AG10803 (cell line): ENCODE results near the gene EHD4.

Experiments used
- DNase-seq: peaks from one replicate; pipeline ENCODE4 v3.0.0; 2010; ENCODE audit warnings: low read depth
- H3K4me3 ChIP-seq: 2 replicates; pipeline ENCODE4 v1.5.1; 2011; ENCODE audit warnings: mild to moderate bottlenecking, low read length, control low read depth
- CTCF ChIP-seq: conservative IDR thresholded peaks from 2 replicates; pipeline ENCODE4 v1.5.1; 2011; ENCODE audit warnings: mild to moderate bottlenecking, low read length, control low read depth, inconsistent platforms

The EHD4 gene

GRCh38 chr15:41995476-41995855, 23.1 kb upstream of the EHD4 start:
- no peak for DNase-seq
- TF ChIP-seq CTCF, result no peak
- H3K4me3 ChIP-seq, result no peak overlapping the region

GRCh38 chr15:41994772-41995475, 22.6 kb upstream of the EHD4 start:
- H3K4me3 ChIP-seq, result no peak overlapping the region
- no peak for TF ChIP-seq CTCF
- no peak for DNase-seq

DNA sequence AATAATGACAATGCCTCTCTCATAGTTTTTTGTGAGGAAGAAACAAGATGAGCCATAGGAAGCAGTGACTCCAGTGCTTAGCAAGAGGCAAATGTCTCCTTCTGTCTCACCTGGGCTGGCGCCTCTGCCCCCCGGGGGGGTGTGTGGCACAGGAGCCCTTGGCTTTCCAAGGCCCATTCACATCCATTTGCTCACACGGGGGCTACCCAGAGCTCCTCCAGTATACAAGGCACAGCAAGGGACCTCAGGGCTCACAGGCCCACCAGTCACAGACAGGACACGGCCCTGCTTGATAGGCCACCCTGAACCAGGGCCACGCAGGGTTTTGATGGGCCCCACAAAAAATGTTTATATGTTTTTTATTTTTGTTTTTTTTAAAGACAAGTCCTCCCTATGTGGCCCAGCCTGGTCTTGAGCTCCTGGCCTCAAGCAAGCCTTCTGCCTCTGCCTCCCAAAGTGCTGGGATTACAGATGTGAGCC, 21.9 kb upstream of the EHD4 start:
- DNase-seq, result no peak
- TF ChIP-seq CTCF, result no peak
- no peak overlapping the region for H3K4me3 ChIP-seq

- no peak overlapping the region for H3K4me3 ChIP-seq
- no peak for TF ChIP-seq CTCF
- no peak for DNase-seq
These were observed 21.3 kb upstream of the EHD4 start for GRCh38 chr15:41993472-41994170.

GRCh38 chr15:41992803-41993190, 20.4 kb upstream of the EHD4 start:
- no peak overlapping the region for H3K4me3 ChIP-seq
- TF ChIP-seq CTCF, result no peak
- no peak for DNase-seq

GRCh38 chr15:41992151-41992802, 19.9 kb upstream of the EHD4 start:
- H3K4me3 ChIP-seq, result no peak overlapping the region
- no peak for TF ChIP-seq CTCF
- no peak for DNase-seq
